ENCODE data around the gene APOBEC3H.

The APOBEC3H gene

DNA sequence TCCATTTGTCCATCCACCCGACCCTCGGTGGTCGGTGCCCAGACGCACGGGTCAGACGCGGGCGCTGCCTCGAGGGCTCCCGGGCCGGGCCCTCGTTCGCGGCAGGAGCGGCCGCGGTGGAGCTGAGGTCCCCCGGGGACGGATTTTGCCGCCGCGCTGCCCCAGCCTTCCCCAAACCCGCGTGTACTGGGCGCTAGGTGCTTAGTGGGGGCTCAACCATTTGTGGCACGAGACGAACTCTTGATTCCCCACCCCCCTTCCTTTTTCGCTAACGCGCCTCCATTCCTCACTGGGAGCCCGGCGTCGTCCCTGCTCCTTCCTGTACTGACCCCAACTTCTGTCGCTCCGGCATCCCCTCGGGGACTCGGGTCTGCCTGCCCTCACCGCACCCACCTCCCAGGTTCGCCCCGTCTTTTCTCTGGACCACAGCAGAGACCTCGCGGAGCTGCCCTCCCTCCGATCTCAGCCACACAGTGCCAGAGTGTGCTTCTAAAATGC lies 56.2 kb downstream of the APOBEC3H start:
- H3K9ac ChIP-seq (ENCODE audit: low read length) = peak overlapping the region; percentile 48
- H3K9me3 ChIP-seq (ENCODE audit: insufficient read depth, low read length) = no peaks in the 10 kb centered on the region
- no peak overlapping the region for H3K27ac ChIP-seq (ENCODE audit: low read depth, low read length)
- TF ChIP-seq CTCF (IDR thresholded peaks at IDR 0.05; ENCODE audit: insufficient read depth, low read length, poor library complexity, severe bottlenecking) (no peak), EZH2phosphoT487 (conservative IDR thresholded peaks at IDR 0.05; ENCODE audit: low read length) (no peak)
- H3K79me2 ChIP-seq (ENCODE audit: insufficient read depth, low read length) = no peaks in the 10 kb centered on the region
- no peaks in the 10 kb centered on the region for H3K27me3 ChIP-seq (ENCODE audit: low read length)
- H3K4me3 ChIP-seq (ENCODE audit: insufficient read depth, low read length, poor library complexity, severe bottlenecking) = peak overlapping the region; percentile 57
- no peaks in the 10 kb centered on the region for H3K9me2 ChIP-seq (replicated peaks; ENCODE audit: insufficient read depth, low read length)
- H3K36me3 ChIP-seq (ENCODE audit: low read length) = no peaks in the 10 kb centered on the region
- H3K4me2 ChIP-seq (ENCODE audit: low read depth, low read length, poor library complexity, severe bottlenecking) = peak overlapping the region; percentile 55
- H2AFZ ChIP-seq (ENCODE audit: low read depth, low read length, severe bottlenecking) = peak overlapping the region; percentile 81
- no peaks in the 10 kb centered on the region for H4K20me1 ChIP-seq (ENCODE audit: low read depth, low read length)
- no peaks in the 10 kb centered on the region for H3F3A ChIP-seq (ENCODE audit: insufficient read depth)

Measured in SU-DHL-6 (cell line).